Liver (tissue), 9 donors: ENCODE results near the gene TRNAU1AP. TPM values are rescaled to one million over a fixed set of nuclear protein-coding genes. Genes with fewer than 3 reads are reported as not detected.
"Not testable (repeated sequence)": the region's sequence is repeated elsewhere in the genome, so short reads cannot be mapped to it uniquely, and the experiment has no call there.

Source experiments
- DNase-seq: peaks from one replicate; pipeline ENCODE4 v3.0.0-alpha.2; 2017; ENCODE audit warnings: low spot score
- H3K27ac ChIP-seq, 2 donors: one replicate each; pipeline ENCODE4 v1.7.0; 2013; ENCODE audit warnings: inconsistent platforms in 2 of 2, low read length in 2 of 2, control low read depth in 1 of 2, low read depth in 1 of 2, mild to moderate bottlenecking in 1 of 2
- H3K27me3 ChIP-seq, 4 donors: one replicate each; pipeline versions ENCODE4 v1.6.1 to v1.7.0; 2013; ENCODE audit warnings: low read length in 3 of 4, inconsistent platforms in 1 of 4, mild to moderate bottlenecking in 1 of 4, moderate library complexity in 1 of 4; ENCODE audit not compliant: control insufficient read depth in 4 of 4, insufficient read depth in 4 of 4
- H3K36me3 ChIP-seq, 4 donors: one replicate each; pipeline versions ENCODE4 v1.6.1 to v1.7.0; 2013; ENCODE audit warnings: low read length in 3 of 4, mild to moderate bottlenecking in 3 of 4, low read depth in 1 of 4, moderate library complexity in 1 of 4; ENCODE audit not compliant: control insufficient read depth in 4 of 4, insufficient read depth in 3 of 4
- H3K4me1 ChIP-seq, 4 donors: one replicate each; pipeline versions ENCODE4 v1.6.1 to v1.7.0; 2013; ENCODE audit warnings: low read length in 3 of 4, mild to moderate bottlenecking in 3 of 4, moderate library complexity in 1 of 4; ENCODE audit not compliant: control insufficient read depth in 4 of 4, insufficient read depth in 4 of 4
- H3K4me3 ChIP-seq, 3 donors: one replicate each; pipeline versions ENCODE4 v1.6.1 to v1.7.0; 2013; ENCODE audit warnings: low read length in 3 of 3, control low read depth in 1 of 3, low read depth in 1 of 3, mild to moderate bottlenecking in 1 of 3
- H3K9ac ChIP-seq, 2 donors: one replicate each; pipeline ENCODE4 v1.7.0; 2013; ENCODE audit warnings: low read length in 2 of 2, mild to moderate bottlenecking in 2 of 2, moderate library complexity in 2 of 2, control low read depth in 1 of 2, low read depth in 1 of 2
- H3K9me3 ChIP-seq, 4 donors: one replicate each; pipeline versions ENCODE4 v1.6.1 to v1.7.0; 2013; ENCODE audit warnings: low read length in 3 of 4; ENCODE audit not compliant: control insufficient read depth in 4 of 4
- EGR1 ChIP-seq, 2 donors: IDR thresholded peaks; 2 replicates each; pipeline ENCODE4 v1.6.1; 2016 to 2018; ENCODE audit warnings: antibody characterized with exemption in 2 of 2, low read depth in 2 of 2
- FOXA1 ChIP-seq: IDR thresholded peaks from 2 replicates; pipeline ENCODE4 v1.6.1; 2016; ENCODE audit warnings: antibody characterized with exemption
- FOXA2 ChIP-seq: IDR thresholded peaks from 2 replicates; pipeline ENCODE4 v1.6.1; 2016; ENCODE audit warnings: antibody characterized with exemption
- GABPA ChIP-seq, 2 donors: IDR thresholded peaks in 1 of 2; conservative IDR thresholded peaks in 1 of 2; 2 replicates each; pipeline ENCODE4 v1.6.1; 2016; ENCODE audit warnings: antibody characterized with exemption in 2 of 2, mild to moderate bottlenecking in 1 of 2, moderate library complexity in 1 of 2
- HNF4A ChIP-seq, 2 donors: conservative IDR thresholded peaks; 2 replicates each; pipeline ENCODE4 v1.6.1; 2016; ENCODE audit warnings: antibody characterized with exemption in 2 of 2, mild to moderate bottlenecking in 2 of 2
- HNF4G ChIP-seq: IDR thresholded peaks from 2 replicates; pipeline ENCODE4 v1.6.1; 2016; ENCODE audit warnings: antibody characterized with exemption
- JUND ChIP-seq, 2 donors: IDR thresholded peaks; 2 replicates each; pipeline ENCODE4 v1.6.1; 2016; ENCODE audit warnings: antibody characterized with exemption in 2 of 2
- NR2F2 ChIP-seq: IDR thresholded peaks from 2 replicates; pipeline ENCODE4 v1.6.1; 2016; ENCODE audit warnings: antibody characterized with exemption
- RAD21 ChIP-seq, 2 donors: IDR thresholded peaks; 2 replicates each; pipeline ENCODE4 v1.6.1; 2016; ENCODE audit warnings: antibody characterized with exemption in 2 of 2, mild to moderate bottlenecking in 2 of 2
- RXRA ChIP-seq, 2 donors: IDR thresholded peaks; 2 replicates each; pipeline ENCODE4 v1.6.1; 2017 to 2018; ENCODE audit warnings: antibody characterized with exemption in 2 of 2, mild to moderate bottlenecking in 1 of 2
- SP1 ChIP-seq: IDR thresholded peaks from 2 replicates; pipeline ENCODE4 v1.6.1; 2018; ENCODE audit warnings: antibody characterized with exemption, mild to moderate bottlenecking
- TAF1 ChIP-seq: conservative IDR thresholded peaks from 2 replicates; pipeline ENCODE4 v1.6.1; 2016; ENCODE audit warnings: antibody characterized with exemption, mild to moderate bottlenecking
- YY1 ChIP-seq: IDR thresholded peaks from 2 replicates; pipeline ENCODE4 v1.6.1; 2016; ENCODE audit warnings: antibody characterized with exemption, mild to moderate bottlenecking
- WGBS: extraction: QIAGEN DNeasy Blood & Tissue Kit; methylation state at CpG from one replicate; pipeline ENCODE4 v1.1.7; 2013; 5-methylcytosine and 5-hydroxymethylcytosine counted together
- polyA plus RNA-seq, 2 donors: library from polyadenylated mRNA; stranded (reverse) in 1 of 2; unstranded in 1 of 2; fragments of 200-250 nt in 1 of 2; fragments of >200 nt in 1 of 2; fragmentation: Nextera tagmentation in 1 of 2; extraction: Ambion mirVana in 1 of 2; gene quantifications; one replicate each; pipeline versions ENCODE4 v1.2.1 to v1.2.3, GENCODE V29; 2013 to 2015
- total RNA-seq, 2 donors: library from RNA; depleted of rRNA; stranded (reverse); fragments of >200 nt; gene quantifications; one replicate each; pipeline ENCODE4 v1.2.3, GENCODE V29; 2014
- TF ChIP-seq, protein P1 (sequence below): IDR thresholded peaks from 2 replicates; pipeline ENCODE4 v1.6.1; 2016; ENCODE audit warnings: antibody characterized with exemption
- TF ChIP-seq, protein P2 (sequence below): IDR thresholded peaks from 2 replicates; pipeline ENCODE4 v1.6.1; 2016; ENCODE audit warnings: antibody characterized with exemption
- TF ChIP-seq, protein P3 (sequence below): IDR thresholded peaks from 2 replicates; pipeline ENCODE4 v1.6.1; 2016; ENCODE audit warnings: antibody characterized with exemption
- TF ChIP-seq, protein P4 (sequence below): IDR thresholded peaks from 2 replicates; pipeline ENCODE4 v1.6.1; 2016; ENCODE audit warnings: antibody characterized with exemption, mild to moderate bottlenecking
- donor health status: healthy.
- donor health status: healthy.
- donor health status: healthy.
- donor health status: healthy.
- donor health status: healthy.

TRNAU1AP gene
- total and polyA plus RNA-seq, 4 donors: 5.6 to 12.0 (median 8.8) TPM

DNA sequence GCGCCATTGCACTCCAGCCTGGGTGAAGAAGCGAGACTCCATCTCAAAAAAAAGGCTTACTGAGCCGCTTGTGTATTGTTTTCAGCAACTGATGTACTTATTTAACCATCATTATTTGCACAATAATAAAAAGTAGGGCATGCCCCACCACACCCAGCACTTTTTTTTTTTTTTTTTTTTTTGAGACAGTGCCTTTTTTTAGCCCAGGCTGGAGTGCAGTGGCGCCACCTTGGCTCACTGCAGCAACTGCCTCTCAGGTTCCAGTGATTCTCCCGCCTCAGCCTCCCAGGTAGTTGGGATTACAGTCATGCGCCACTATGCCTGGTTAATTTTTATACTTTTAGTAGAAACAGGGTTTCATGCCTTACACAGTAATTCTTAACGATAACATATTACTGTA lies 12.2 kb upstream of the TRNAU1AP start:
- H3K9me3 ChIP-seq: no peaks in the 10 kb centered on the region
- 88% methylated on average over 7 of the region's 7 CpGs for WGBS
- peaks cover 0 to 18% (median 6%) of the 10 kb centered on the region in 4 donors for H3K36me3 ChIP-seq
- H3K27ac ChIP-seq: no peak overlapping the region
- H3K4me1 ChIP-seq: no peaks in the 10 kb centered on the region
- no peak for DNase-seq
- TF ChIP-seq YY1 (no peak), TAF1 (no peak), GABPA (IDR thresholded peaks at IDR 0.05 in 1 of 2, conservative IDR thresholded peaks at IDR 0.05 in 1 of 2) (no peak), RXRA (IDR thresholded peaks at IDR 0.05) (no peak), FOXA2 (no peak), JUND (IDR thresholded peaks at IDR 0.05) (no peak), FOXA1 (no peak)
- TF ChIP-seq, protein P1, sequence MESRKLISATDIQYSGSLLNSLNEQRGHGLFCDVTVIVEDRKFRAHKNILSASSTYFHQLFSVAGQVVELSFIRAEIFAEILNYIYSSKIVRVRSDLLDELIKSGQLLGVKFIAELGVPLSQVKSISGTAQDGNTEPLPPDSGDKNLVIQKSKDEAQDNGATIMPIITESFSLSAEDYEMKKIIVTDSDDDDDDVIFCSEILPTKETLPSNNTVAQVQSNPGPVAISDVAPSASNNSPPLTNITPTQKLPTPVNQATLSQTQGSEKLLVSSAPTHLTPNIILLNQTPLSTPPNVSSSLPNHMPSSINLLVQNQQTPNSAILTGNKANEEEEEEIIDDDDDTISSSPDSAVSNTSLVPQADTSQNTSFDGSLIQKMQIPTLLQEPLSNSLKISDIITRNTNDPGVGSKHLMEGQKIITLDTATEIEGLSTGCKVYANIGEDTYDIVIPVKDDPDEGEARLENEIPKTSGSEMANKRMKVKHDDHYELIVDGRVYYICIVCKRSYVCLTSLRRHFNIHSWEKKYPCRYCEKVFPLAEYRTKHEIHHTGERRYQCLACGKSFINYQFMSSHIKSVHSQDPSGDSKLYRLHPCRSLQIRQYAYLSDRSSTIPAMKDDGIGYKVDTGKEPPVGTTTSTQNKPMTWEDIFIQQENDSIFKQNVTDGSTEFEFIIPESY: no peak
- no peaks in the 10 kb centered on the region for H3K27me3 ChIP-seq
- H3K9ac ChIP-seq: no peak overlapping the region
- H3K4me3 ChIP-seq: no peak overlapping the region

DNA sequence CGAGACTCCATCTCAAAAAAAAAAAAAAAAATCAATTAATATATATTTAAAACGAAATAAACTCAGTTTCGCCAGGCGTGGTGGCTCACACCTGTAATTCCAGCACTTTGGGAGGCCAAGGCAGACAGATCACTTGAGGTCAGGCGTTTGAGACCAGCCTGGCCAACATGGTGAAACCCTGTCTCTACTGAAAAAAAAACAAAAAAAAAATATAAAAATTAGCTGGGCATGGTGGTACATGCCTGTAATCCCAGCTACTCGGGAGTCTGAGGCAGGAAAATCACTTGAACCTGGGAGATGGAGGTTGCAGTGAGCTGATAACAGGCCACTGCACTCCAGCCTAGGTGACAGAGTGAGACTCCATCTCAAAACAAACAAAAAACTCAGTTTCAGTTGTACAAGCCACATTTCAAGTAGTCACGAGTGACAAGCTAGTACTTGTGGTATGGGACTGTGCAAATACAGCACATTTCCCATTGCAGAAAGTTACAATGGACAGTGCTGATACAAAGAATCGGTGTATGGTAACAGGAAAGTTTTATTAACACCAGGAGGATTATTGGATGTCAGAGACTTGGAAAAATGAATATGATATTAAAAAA lies 11.4 kb upstream of the TRNAU1AP start:
- not testable (repeated sequence) for H3K4me3 ChIP-seq, H3K9ac ChIP-seq, H3K27me3 ChIP-seq, H3K4me1 ChIP-seq, H3K36me3 ChIP-seq, DNase-seq, H3K27ac ChIP-seq, H3K9me3 ChIP-seq
- WGBS: 90% methylated on average over 8 of the region's 8 CpGs

DNA sequence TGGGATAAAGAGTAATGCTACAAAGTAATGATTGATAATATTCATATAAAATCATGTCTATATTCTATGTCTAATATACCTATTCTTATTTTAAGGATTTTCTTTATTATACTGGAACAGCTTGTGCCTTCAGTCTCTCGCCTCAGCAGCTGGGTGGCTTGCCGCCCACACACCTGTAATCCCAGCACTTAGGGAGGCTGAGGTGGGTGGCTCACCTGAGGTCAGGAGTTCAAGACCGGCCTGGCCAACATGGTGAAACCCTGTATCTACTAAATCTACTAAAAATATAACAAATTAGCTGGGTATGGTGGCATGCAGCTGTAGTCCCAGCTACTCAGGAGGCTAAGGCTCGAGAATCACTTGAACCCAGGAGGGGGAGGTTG lies 7.6 kb upstream of the TRNAU1AP start:
- H3K4me3 ChIP-seq: no peak overlapping the region
- no peaks in the 10 kb centered on the region for H3K9me3 ChIP-seq
- TF ChIP-seq, protein P2, sequence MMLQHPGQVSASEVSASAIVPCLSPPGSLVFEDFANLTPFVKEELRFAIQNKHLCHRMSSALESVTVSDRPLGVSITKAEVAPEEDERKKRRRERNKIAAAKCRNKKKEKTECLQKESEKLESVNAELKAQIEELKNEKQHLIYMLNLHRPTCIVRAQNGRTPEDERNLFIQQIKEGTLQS: no peak
- no peak for TF ChIP-seq FOXA2
- TF ChIP-seq RXRA (IDR thresholded peaks at IDR 0.05): no peak
- TF ChIP-seq EGR1 (IDR thresholded peaks at IDR 0.05; ENCODE audit: low read depth in 2 of 2): no peak
- TF ChIP-seq, protein P3, sequence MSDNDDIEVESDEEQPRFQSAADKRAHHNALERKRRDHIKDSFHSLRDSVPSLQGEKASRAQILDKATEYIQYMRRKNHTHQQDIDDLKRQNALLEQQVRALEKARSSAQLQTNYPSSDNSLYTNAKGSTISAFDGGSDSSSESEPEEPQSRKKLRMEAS: no peak
- no peak for TF ChIP-seq SP1
- TF ChIP-seq, protein P1: no peak
- no peak for TF ChIP-seq NR2F2
- TF ChIP-seq, protein P4, sequence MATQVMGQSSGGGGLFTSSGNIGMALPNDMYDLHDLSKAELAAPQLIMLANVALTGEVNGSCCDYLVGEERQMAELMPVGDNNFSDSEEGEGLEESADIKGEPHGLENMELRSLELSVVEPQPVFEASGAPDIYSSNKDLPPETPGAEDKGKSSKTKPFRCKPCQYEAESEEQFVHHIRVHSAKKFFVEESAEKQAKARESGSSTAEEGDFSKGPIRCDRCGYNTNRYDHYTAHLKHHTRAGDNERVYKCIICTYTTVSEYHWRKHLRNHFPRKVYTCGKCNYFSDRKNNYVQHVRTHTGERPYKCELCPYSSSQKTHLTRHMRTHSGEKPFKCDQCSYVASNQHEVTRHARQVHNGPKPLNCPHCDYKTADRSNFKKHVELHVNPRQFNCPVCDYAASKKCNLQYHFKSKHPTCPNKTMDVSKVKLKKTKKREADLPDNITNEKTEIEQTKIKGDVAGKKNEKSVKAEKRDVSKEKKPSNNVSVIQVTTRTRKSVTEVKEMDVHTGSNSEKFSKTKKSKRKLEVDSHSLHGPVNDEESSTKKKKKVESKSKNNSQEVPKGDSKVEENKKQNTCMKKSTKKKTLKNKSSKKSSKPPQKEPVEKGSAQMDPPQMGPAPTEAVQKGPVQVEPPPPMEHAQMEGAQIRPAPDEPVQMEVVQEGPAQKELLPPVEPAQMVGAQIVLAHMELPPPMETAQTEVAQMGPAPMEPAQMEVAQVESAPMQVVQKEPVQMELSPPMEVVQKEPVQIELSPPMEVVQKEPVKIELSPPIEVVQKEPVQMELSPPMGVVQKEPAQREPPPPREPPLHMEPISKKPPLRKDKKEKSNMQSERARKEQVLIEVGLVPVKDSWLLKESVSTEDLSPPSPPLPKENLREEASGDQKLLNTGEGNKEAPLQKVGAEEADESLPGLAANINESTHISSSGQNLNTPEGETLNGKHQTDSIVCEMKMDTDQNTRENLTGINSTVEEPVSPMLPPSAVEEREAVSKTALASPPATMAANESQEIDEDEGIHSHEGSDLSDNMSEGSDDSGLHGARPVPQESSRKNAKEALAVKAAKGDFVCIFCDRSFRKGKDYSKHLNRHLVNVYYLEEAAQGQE: no peak
- no peak for TF ChIP-seq RAD21 (IDR thresholded peaks at IDR 0.05)
- no peak for TF ChIP-seq YY1
- TF ChIP-seq HNF4A (conservative IDR thresholded peaks at IDR 0.05): no peak
- TF ChIP-seq JUND (IDR thresholded peaks at IDR 0.05): no peak
- TF ChIP-seq HNF4G: no peak
- no peaks in the 10 kb centered on the region for H3K27me3 ChIP-seq
- H3K27ac ChIP-seq: no peak overlapping the region
- no peak overlapping the region for H3K9ac ChIP-seq
- H3K36me3 ChIP-seq: no peaks in the 10 kb centered on the region
- no peak for DNase-seq
- no peaks in the 10 kb centered on the region for H3K4me1 ChIP-seq
- 95% methylated on average over 4 of the region's 4 CpGs for WGBS
